Adipocyte (in vitro differentiated cells): ENCODE results near the gene ZNF107.
A peak's percentile ranks its signal among the peaks of the same experiment; 100 is the strongest.
"Not testable (repeated sequence)": the region's sequence is repeated elsewhere in the genome, so short reads cannot be mapped to it uniquely, and the experiment has no call there.

ENCODE experiments used
- DNase-seq: peaks from one replicate; pipeline ENCODE4 v3.0.0-alpha.2; 2015; ENCODE audit warnings: low read depth
- H3K27me3 ChIP-seq: replicated peaks from 2 replicates; pipeline ENCODE4 v1.7.0; 2013; ENCODE audit warnings: mild to moderate bottlenecking, low read length, moderate library complexity; ENCODE audit not compliant: control insufficient read depth, insufficient read depth
- H3K36me3 ChIP-seq: 2 replicates; pipeline ENCODE4 v1.7.0; 2013; ENCODE audit warnings: low read length, mild to moderate bottlenecking, moderate library complexity; ENCODE audit not compliant: control insufficient read depth, insufficient read depth, severe bottlenecking
- H3K4me1 ChIP-seq: 2 replicates; pipeline ENCODE4 v1.7.0; 2013; ENCODE audit warnings: mild to moderate bottlenecking, low read length, moderate library complexity; ENCODE audit not compliant: control insufficient read depth, insufficient read depth
- H3K4me3 ChIP-seq: 2 replicates; pipeline ENCODE4 v1.7.0; 2013; ENCODE audit warnings: mild to moderate bottlenecking, low read length, moderate library complexity
- H3K9ac ChIP-seq: 2 replicates; pipeline ENCODE4 v1.7.0; 2013; ENCODE audit warnings: mild to moderate bottlenecking, low read length, moderate library complexity
- H3K9me3 ChIP-seq: 2 replicates; pipeline ENCODE4 v1.7.0; 2013; ENCODE audit warnings: mild to moderate bottlenecking, low read length, moderate library complexity; ENCODE audit not compliant: control insufficient read depth

ZNF107 gene

DNA sequence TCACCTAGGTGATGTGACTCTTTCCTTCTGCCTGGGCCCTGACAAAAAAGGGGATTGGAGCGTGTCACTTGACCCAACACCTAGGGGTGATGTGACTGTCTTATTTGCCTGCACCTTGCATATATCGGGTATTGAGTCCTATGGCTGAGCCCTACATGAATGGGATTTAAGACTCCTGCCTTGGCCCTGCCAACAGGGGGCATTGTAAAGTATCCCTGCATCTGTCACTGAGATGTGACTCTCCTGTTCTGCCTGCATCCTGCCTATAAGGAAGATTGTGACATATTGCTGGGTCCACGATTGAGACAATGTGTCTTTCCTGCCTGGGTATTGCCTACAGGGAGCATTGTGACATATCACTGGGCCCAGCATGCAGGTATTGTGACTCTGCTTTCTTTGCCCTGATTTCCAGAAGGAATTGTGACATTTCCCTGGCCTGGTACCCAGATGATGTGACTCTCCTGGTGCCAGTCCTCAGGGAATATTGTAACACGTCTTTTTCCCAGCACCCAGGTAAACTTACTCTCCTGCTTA lies 14.2 kb upstream of the ZNF107 start:
- H3K9ac ChIP-seq: no peak overlapping the region
- no peaks in the 10 kb centered on the region for H3K4me1 ChIP-seq
- no peaks in the 10 kb centered on the region for H3K36me3 ChIP-seq
- no peak overlapping the region for H3K4me3 ChIP-seq
- DNase-seq: no peak
- H3K9me3 ChIP-seq: no peaks in the 10 kb centered on the region
- H3K27me3 ChIP-seq: no peaks in the 10 kb centered on the region

DNA sequence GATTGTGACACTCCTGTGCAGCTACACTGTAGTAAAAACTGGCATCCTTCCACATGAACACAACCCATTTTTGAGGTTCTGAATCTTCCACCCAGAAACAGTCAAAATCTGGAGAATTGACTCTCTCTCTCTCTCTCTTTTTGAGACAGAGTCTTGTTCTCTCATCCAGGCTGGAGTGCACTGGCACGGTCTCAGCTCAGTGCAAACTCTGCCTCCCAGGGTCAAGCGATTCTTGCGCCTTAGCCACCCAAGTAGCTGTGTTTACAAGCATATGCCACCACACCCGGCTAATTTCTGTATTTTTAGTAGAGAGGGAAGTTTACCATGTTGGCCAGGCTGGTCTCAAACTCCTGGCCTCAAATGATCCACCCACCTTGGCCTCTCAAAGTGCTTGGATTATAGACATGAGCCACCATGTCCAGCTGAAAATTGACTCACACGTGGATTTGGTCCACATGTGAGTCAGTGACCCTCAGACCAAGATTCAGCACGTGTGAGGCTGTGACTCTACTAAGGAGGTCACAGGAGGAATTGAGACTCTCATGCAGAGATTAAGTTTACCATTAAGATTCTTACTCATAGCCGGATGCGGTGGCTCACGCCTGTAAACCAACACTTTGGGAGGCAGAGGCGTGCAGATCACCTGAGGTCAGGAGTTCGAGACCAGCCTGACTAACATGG lies 12.1 kb upstream of the ZNF107 start:
- no peak overlapping the region for H3K9ac ChIP-seq
- no peaks in the 10 kb centered on the region for H3K9me3 ChIP-seq
- H3K36me3 ChIP-seq: no peaks in the 10 kb centered on the region
- H3K4me1 ChIP-seq: no peaks in the 10 kb centered on the region
- H3K4me3 ChIP-seq: no peak overlapping the region
- no peaks in the 10 kb centered on the region for H3K27me3 ChIP-seq
- DNase-seq: no peak

DNA sequence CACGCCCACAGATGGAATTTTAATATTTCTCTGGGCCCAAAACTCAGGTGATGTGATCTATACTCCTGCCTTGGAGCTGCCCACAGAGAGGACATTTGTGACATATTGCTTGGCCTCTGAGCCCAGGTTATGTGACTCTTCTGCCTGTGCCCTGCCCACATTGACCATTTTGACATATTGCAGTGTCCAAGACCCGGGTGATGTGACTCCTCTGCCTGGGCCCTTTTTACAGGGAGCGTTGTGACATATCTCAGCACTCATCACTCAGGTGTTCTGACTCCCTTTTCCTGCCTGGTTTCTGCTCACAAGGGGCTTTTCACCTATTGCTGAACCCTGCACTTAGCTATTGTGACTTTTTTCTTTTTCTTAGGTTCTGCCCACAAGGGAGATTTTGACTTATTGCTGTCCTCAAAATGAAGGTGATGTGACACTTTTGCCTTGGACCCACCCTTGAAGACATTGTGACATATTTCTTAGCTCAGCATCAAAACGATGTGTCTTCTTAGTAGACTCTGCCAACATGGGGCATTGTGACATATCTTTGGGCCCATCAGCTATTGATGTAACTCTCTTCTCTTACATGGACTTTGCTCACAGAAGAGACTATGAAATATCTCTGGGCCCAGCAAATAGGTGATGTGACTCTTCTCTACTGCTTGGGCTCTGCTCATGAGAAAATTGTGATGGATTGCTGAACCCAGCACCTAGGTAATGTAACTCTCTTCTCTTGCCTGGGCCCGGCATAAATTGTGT lies 11.0 kb upstream of the ZNF107 start:
- no peak overlapping the region for H3K4me3 ChIP-seq
- no peak overlapping the region for H3K9ac ChIP-seq
- no peak for DNase-seq
- no peaks in the 10 kb centered on the region for H3K4me1 ChIP-seq
- H3K27me3 ChIP-seq: no peaks in the 10 kb centered on the region
- no peaks in the 10 kb centered on the region for H3K36me3 ChIP-seq
- no peaks in the 10 kb centered on the region for H3K9me3 ChIP-seq

DNA sequence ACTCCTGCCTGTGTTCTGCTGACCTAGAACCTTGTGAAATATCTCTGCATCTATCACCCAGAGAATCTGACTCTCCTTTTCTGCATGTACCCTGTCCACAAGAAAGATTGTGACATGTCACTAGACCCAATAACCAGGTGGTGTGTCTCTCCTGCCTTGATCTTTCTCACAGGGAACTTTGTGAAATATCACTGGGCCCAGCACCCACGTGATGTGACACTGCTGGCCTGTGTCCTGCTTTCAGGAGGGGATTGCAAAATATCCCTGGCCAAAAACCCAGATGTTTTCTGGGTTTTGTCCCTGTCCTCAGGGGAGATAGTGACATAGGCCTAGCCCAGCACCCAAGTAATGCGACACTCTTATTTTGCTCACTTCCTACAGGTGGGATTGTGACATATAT lies 10.1 kb upstream of the ZNF107 start:
- DNase-seq: no peak

DNA sequence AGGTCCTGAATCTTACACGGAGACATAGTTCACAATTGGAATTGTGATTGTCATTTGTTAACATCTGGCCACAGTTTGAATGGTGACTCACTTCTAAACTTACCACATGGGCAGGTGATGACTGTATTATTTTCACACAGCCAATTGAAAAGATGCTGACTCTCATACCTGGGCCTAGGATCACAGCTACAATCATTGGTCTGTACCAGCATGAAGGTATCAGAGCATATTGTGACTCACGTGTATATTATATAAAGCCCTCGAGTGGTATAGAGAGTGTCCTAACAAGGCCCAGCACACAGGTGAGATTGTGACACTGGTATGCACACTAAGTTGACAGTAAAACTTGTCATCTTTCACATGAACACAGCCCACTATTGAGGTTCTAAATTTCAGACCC lies 9.4 kb upstream of the ZNF107 start:
- Histone ChIP-seq H3K27me3 (no peaks in the 10 kb centered on the region), H3K9ac (no peak overlapping the region), H3K4me3 (no peak overlapping the region), H3K9me3 (no peaks in the 10 kb centered on the region), H3K36me3 (no peaks in the 10 kb centered on the region), H3K4me1 (no peaks in the 10 kb centered on the region)
- no peak for DNase-seq

More for the DNA sequence above, 10.1 kb upstream of the ZNF107 start:
- H3K4me1 ChIP-seq: no peaks in the 10 kb centered on the region
- no peak overlapping the region for H3K9ac ChIP-seq
- H3K27me3 ChIP-seq: no peaks in the 10 kb centered on the region
- H3K9me3 ChIP-seq: no peaks in the 10 kb centered on the region
- H3K36me3 ChIP-seq: no peaks in the 10 kb centered on the region
- H3K4me3 ChIP-seq: no peak overlapping the region

DNA sequence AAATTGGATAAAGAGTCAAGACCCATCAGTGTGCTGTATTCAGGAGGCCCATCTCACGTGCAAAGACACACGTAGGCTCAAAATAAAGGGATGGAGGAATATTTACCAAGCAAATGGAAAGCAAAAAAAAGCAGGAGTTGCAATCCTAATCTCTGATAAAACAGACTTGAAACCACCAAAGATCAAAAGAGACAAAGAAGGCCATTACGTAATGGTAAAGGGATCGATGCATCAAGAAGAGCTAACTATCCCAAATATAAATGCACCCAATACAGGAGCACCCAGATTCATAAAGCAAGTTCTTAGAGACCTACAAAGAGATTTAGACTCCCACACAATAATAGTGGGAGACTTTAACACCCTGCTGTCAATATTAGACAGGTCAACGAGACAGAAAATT lies 3.8 kb upstream of the ZNF107 start:
- not testable (repeated sequence) for DNase-seq, H3K4me3 ChIP-seq, H3K9me3 ChIP-seq, H3K36me3 ChIP-seq, H3K4me1 ChIP-seq, H3K9ac ChIP-seq, H3K27me3 ChIP-seq

DNA sequence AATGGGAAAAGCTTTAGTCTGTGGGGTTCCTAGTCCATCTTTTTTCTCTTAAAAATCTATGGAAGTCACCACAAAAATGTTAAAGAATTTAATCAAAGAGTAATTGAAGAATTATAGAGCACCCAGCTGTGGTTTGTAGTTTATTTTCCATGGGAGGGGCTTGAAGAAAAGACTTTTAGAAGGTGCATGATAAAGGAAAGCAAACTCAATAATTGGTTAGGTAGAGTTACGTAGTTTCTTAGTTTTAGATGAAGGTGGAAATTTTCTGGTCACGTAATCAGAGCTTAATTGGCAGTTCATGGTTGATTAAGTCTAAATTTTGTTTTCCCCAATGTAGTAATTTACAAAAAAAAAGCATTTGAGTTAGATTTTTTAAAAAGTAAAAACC lies 724 bp downstream of the ZNF107 start:
- peak overlapping the region; percentile 86 for H3K9ac ChIP-seq
- H3K4me1 ChIP-seq: peaks cover 8% of the 10 kb centered on the region
- DNase-seq: no peak
- no peaks in the 10 kb centered on the region for H3K9me3 ChIP-seq
- H3K36me3 ChIP-seq: peaks cover 13% of the 10 kb centered on the region
- no peaks in the 10 kb centered on the region for H3K27me3 ChIP-seq
- H3K4me3 ChIP-seq: peak overlapping the region; percentile 92

DNA sequence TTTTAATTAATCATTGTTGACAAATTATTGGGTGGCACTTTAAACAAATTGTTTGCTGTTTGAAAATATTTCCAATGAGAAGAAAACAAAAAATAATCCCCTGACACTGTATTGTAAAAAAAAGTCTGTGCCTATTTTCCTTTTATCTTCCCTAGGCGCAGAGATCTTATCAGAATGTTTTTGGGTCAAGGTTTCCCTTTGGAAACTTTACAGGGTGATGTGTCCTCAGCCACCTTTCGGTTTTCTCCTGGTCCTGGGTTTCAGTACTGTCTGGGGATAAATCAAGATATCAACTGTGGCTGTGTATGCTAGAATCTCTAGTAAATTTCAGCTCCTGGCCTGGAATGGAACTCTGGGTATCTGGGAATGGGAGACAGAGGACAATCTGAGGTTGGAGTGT lies 1.4 kb downstream of the ZNF107 start:
- Histone ChIP-seq H3K27me3 (no peaks in the 10 kb centered on the region), H3K4me1 (peaks cover 8% of the 10 kb centered on the region), H3K4me3 (no peak overlapping the region), H3K9me3 (no peaks in the 10 kb centered on the region), H3K36me3 (peaks cover 15% of the 10 kb centered on the region), H3K9ac (peak overlapping the region; percentile 86)
- DNase-seq: no peak

DNA sequence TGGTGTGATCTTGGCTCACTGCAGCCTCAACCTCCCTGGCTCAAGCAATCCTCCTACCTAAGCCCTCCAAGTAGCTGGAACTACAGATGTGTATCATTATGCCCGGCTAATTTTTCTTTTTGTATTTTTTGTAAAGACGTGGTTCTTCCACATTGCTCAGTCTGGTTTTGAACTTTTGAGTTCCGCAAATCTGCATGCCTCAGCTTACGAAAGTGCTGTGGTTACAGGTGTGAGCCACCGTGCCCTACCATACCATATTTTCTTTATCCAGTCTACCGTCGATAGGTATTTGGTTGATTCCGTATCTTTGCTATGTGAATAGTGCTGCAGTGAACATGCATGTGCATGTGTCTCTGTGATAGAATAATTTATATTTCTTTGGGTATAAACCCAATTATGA lies 6.5 kb downstream of the ZNF107 start:
- DNase-seq: no peak
- no peak overlapping the region for H3K9ac ChIP-seq
- H3K9me3 ChIP-seq: no peaks in the 10 kb centered on the region
- H3K4me1 ChIP-seq: no peaks in the 10 kb centered on the region
- H3K4me3 ChIP-seq: no peak overlapping the region
- H3K27me3 ChIP-seq: no peaks in the 10 kb centered on the region
- peaks cover 19% of the 10 kb centered on the region for H3K36me3 ChIP-seq

DNA sequence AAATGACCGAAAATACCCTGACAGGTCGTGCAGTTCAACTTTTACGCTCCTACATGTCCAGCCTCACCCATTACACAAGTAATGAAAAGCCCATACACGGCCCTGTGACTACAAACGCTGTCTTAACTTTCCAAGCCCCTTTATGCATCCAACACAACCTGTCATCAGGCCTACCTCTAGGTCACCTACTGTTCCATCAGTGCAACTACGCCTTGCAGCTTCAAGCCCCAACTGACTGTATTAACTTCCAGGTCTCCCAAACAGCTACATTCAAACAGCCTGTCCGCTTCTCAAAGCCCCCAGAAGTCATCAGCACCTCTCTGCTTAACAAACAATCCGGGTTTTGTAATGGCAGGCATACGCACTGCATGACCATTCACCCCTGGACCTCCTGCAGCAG lies 19.2 kb downstream of the ZNF107 start:
- no peaks in the 10 kb centered on the region for H3K9me3 ChIP-seq
- no peaks in the 10 kb centered on the region for H3K4me1 ChIP-seq
- DNase-seq: no peak
- H3K27me3 ChIP-seq: no peaks in the 10 kb centered on the region
- H3K9ac ChIP-seq: no peak overlapping the region
- peaks cover 74% of the 10 kb centered on the region for H3K36me3 ChIP-seq
- no peak overlapping the region for H3K4me3 ChIP-seq

DNA sequence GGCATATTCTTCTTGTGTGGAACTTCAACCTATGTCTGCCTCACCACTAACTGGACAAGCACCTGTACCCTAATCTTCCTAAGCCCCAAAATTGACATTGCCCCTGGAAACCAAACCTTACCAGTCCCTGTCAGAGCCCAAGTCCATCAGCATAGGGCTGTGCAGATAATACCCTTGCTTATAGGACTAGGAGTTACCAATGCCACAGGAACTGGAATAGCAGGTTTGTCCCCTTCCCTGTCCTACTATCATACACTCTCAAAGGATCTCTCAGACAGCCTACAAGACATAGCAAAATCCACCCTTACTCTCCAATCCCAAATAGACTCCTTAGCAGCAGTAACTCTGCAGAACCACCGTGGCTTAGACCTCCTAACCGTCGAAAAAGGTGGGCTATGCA lies 19.8 kb downstream of the ZNF107 start:
- no peaks in the 10 kb centered on the region for H3K9me3 ChIP-seq
- H3K9ac ChIP-seq: no peak overlapping the region
- peaks cover 73% of the 10 kb centered on the region for H3K36me3 ChIP-seq
- DNase-seq: no peak
- H3K4me1 ChIP-seq: no peaks in the 10 kb centered on the region
- no peaks in the 10 kb centered on the region for H3K27me3 ChIP-seq
- H3K4me3 ChIP-seq: no peak overlapping the region
